Inflammatory macrophage treated with lipopolysaccharide for 1 hour (primary cell): Measurements from ENCODE around the gene C1orf105.
A peak's percentile ranks its signal among the peaks of the same experiment; 100 is the strongest.

ENCODE experiments used
- DNase-seq, 2 donors: peaks; one replicate each; pipeline ENCODE4 v3.0.0-alpha.2; 2020 to 2022

The C1orf105 gene

DNA sequence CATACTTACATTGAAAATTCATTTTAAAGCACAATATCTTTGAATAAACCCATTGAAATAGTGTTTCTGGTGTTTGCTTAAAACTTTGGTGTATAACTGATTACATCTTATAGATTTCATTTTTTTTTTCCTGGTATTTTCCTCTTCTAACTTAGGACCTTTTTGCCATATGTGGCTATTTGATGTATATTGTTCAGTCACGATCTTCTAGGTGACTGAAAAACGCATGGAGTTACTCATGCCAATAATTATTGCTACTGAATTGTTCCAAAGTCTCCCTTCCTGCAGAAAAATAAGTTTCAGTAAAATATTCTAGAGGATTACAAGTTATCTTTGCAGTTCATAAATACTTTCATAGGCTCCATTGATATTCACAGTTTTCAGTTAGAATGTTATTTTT lies 22.9 kb upstream of the C1orf105 start:
- DNase-seq = no peak

- DNase-seq = no peak
Measured at GRCh38 chr1:172398193-172398592, 22.3 kb upstream of the C1orf105 start.

DNA sequence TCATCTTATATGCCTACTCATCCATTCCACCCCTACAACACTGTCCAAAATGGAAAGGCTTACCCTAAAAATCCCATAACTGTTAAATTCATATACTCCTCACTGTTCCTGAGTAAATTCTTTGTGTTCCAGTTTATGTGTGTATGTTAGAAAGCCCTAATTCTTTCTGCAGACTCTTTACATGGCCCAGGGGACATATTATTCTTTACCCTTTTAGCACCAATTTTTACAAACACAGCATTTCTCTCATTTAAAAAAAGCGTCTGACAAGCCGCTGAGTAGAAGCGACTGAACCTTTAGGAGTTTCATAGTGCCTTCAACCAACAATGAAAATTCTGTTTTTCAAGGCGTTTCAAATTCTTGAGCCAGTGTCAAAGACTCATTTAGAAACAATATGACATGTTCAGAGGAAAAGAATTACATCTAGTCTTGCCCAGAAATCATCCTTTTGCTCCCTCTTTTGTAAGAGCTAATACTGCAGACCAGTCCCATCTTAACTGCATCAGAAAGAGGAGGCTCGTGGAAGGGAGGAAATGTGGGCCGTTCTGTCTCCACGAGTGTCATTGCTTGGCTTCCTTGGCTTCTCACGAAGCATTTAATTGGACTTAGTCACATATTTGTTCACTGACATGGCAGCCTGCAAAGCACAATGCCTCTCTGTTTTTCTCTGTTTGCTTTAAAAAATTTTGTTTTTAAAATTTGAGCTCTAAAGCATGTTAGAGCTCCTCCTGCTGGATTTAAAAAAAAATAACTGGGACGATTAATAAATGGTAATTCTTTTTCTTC lies 21.3 kb upstream of the C1orf105 start:
- peak in 1 of 2 donors; percentile 47 for DNase-seq

GRCh38 chr1:172399756-172400721 lies 20.4 kb upstream of the C1orf105 start:
- no peak for DNase-seq

DNA sequence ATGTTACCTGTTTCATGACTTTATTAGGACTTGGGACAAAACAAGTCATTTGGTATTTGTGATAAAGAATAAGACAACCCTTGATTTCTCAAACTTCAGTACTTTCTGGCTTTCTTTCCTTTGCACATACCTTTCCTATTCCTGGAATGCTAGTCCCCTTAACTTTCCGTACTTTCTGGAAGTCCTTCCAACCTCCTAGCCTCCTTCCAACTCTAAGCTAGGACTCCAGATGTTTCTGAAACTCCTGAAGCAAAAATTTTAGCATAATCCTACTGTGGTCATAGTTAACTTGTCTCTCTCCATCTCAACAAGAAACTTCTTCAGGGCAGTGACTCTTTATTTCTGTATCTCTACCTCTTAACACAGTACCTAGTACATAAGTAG lies 19.8 kb upstream of the C1orf105 start:
- no peak for DNase-seq

- DNase-seq = no peak
Measured at GRCh38 chr1:172401477-172401876, 19.0 kb upstream of the C1orf105 start.

GRCh38 chr1:172401892-172402291 lies 18.6 kb upstream of the C1orf105 start:
- DNase-seq = no peak

DNA sequence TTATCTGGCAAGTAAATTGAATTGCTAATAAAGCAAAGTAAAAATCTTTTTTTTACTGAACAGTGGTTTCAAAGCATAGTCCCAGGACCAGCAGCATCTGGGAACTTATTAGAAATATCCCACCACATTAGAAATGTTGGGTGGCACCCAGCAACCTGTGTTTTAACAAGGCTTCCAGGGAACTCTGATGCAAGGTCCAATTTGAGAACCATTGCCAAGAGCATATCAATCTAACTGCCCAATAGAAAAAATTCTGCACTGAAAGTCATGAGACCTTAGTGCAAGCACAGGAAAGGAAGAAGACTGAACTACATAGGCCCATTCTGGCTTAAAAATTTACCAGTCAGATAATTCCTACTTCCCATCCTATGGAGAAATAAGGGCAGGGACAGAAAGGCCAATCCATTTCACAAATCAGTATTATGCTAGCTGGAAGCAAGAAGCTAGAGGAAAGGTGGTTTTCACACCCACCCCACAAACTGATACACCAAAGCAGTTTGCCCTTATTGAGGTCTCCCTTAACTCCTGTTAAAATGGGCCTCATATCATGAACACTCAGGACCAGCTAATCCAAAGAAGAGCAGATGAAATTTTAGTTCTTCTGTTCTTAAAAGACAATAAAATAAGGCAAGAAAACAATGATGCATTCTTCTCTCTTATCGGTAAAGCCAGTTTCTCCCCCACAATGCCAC lies 17.5 kb upstream of the C1orf105 start:
- no peak for DNase-seq

- no peak for DNase-seq
Measured at GRCh38 chr1:172404121-172404520, 16.4 kb upstream of the C1orf105 start.

- DNase-seq = no peak
Measured at GRCh38 chr1:172405912-172406311, 14.6 kb upstream of the C1orf105 start.

DNA sequence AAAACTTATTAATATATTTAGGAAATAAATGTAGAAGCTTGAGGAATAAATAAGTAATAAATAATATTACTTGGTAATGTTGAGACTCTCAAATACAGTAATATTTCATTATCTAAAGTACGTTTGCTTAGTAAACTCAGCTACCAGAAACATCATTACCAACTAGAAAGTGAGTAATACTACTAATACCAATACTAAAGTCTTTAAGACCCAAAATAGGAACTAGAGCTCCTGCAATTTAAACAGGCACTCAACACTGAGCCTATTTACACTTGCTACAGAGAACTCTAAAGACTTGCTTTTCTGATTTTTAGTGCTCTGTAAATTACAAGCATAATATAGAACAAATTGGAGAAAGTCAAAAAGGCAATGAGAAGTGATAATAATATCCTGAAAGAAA lies 13.5 kb upstream of the C1orf105 start:
- DNase-seq = no peak

- DNase-seq = no peak
Measured at GRCh38 chr1:172408958-172409357, 11.5 kb upstream of the C1orf105 start.

DNA sequence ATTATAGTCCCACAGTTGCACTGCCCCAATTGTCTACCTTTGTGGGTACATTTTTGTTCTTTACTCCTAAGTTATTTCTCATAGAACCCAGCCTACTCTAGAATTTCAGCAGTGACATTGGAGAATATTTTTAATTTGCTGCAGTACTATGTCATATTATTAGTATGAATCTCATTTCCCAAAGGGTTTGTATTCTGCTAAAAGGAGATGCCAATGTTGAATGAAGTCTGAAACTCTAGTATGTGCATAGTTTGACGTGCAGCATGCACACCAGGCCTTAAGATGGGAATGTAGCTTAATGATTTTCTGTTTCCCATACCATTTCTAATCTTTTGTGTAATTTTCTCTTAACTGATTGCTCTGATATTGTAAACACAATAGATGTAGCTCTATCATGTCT lies 10.5 kb upstream of the C1orf105 start:
- DNase-seq = no peak

- no peak for DNase-seq
Measured at GRCh38 chr1:172411791-172412338, 8.6 kb upstream of the C1orf105 start.

- DNase-seq = no peak
Measured at GRCh38 chr1:172414331-172414730, 6.2 kb upstream of the C1orf105 start.

DNA sequence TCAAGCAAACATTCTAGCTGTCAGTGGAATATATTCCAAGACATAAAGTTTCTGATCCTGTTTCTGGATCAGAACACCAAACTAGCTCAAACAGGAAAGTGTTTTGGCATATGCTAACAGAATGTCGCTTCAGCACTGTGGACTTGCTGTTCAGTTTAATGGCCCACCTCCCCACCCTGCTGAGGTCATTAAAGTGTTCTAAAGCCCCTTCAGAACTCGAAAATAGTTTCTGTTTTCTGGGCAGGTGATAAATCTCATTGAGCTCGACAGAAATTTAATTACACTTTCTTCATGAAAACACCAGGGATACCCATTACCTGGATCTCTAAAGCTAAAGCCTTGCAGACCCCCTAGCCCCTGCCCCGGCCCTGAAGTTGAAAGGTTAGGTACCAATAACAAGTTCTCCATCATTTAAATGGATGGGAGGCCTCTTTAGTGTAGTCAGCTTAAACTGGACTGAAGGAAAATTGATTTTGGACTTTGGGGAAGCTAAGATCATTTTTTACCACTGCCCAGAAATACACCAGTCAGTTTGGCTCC lies 3.9 kb upstream of the C1orf105 start:
- no peak for DNase-seq

DNA sequence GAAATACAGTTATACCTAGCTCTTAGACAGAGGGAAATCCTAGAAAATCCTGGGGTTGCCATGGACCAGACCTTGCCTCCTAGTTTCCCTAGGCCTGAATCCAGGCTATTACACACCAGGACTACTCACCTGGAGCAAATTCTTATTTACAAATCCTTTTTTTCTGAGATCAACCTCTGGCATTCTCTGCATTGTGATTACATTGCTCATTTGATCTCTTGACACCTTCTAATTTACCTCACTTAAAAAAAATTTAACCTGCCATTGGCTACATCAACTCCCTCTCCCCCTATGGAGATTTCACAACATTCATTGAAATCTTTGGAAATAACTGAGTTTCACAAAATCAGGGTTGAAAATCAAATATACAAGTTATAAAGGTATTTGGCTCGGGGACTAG lies 2.9 kb upstream of the C1orf105 start:
- DNase-seq = no peak

GRCh38 chr1:172421974-172422604 lies 1.6 kb downstream of the C1orf105 start:
- no peak for DNase-seq

GRCh38 chr1:172423336-172423735 lies 2.9 kb downstream of the C1orf105 start:
- no peak for DNase-seq

DNA sequence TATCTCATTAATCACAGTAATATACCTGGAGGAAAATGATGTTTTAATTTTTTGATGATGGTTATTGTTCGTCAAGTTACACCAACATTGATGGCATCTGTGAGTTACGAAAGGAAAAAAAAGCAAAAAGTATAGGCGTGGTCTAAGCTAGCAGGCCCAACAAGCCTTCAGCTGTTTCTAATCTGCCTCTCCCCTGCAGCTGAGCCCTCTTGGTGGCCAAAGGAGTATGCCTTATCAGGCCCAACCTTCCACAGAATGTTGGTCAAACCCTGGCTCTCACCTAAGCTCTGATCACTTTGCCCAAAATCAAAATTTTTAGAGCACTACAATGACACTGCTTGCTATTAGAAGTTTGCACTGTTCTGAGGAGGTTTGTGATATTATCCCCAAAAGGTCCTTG lies 4.9 kb downstream of the C1orf105 start:
- DNase-seq = no peak

DNA sequence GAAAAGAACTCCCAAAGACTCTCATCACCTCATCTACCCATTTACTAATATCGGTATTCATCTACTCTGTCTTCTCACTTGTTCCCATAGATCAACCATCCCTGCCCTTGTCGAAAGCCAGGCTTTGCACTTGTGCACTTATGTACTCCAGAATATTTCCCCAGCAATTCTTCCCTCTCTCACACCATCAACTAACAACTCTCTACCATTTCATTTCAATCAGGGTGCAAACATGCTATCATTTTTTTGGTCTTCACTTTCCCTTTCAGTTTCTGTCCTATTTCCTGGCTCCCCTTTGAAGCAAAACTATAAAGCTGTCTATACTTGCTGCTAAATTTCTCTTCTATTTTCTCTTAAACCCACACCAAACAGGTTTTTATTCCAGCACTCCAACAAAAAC lies 6.7 kb downstream of the C1orf105 start:
- no peak for DNase-seq
